Upper lobe of left lung (tissue), 6 donors: ENCODE results near the gene FAM153A. TPM values are rescaled to one million over a fixed set of nuclear protein-coding genes. Genes with fewer than 3 reads are reported as not detected.
"Not testable (repeated sequence)": the region's sequence is repeated elsewhere in the genome, so short reads cannot be mapped to it uniquely, and the experiment has no call there.

Source experiments
- ATAC-seq, 2 donors: fragments of 200-7000 bp; cut with Tn5 transposase; one replicate each; pipeline ENCODE4 v1.9.1; 2022; ENCODE audit warnings: mild to moderate bottlenecking in 2 of 2, moderate library complexity in 2 of 2; ENCODE audit not compliant: low FRiP score in 2 of 2
- DNase-seq, 2 donors: peaks; one replicate each; pipeline ENCODE4 v3.0.0-alpha.2; 2019 to 2020
- H3K27ac ChIP-seq, 4 donors: fragments of 200-600 bp; sonication (generic); one replicate each; pipeline ENCODE4 v1.5.1; 2016 to 2019
- H3K27me3 ChIP-seq, 4 donors: fragments of 200-600 bp; sonication (generic); one replicate each; pipeline ENCODE4 v1.5.1; 2017 to 2019
- H3K36me3 ChIP-seq, 4 donors: fragments of 200-600 bp; sonication (generic); one replicate each; pipeline ENCODE4 v1.5.1; 2016 to 2019
- H3K4me1 ChIP-seq, 4 donors: fragments of 200-600 bp; sonication (generic); one replicate each; pipeline ENCODE4 v1.5.1; 2018 to 2019
- H3K4me3 ChIP-seq, 4 donors: fragments of 200-600 bp; sonication (generic); one replicate each; pipeline ENCODE4 v1.5.1; 2017 to 2019; ENCODE audit warnings: mild to moderate bottlenecking in 2 of 4, moderate library complexity in 1 of 4
- H3K9me3 ChIP-seq, 4 donors: fragments of 200-600 bp; sonication (generic); one replicate each; pipeline ENCODE4 v1.5.1; 2018 to 2019
- WGBS, 2 donors: methylation state at CpG; one replicate each; pipeline ENCODE4 v1.1.5; 2017 to 2018; 5-methylcytosine and 5-hydroxymethylcytosine counted together
- total RNA-seq, 6 donors: library from RNA; depleted of rRNA in 4 of 6; stranded (reverse); fragments of >200 nt in 4 of 6; gene quantifications; one replicate each; pipeline versions ENCODE4 v1.1.0 to v1.2.1, GENCODE V29; 2016 to 2021
- donor health status: DM: no; HTN: no; CAD: no; lungs with moderate emphysema.
- donor health status: DM: no; HTN: yes; CAD: no; lungs with severe emphysema.

Gene FAM153A
- 10 to 100 TPM in 1 of 6 donors, 1 to 10 TPM in 5; 3.5 to 31.4 (median 5.1) TPM for total RNA-seq

- ATAC-seq (peak; percentile 64 to 81), DNase-seq (peak in 1 of 2 donors; percentile 55)
- H3K4me1 ChIP-seq, H3K36me3 ChIP-seq, H3K9me3 ChIP-seq, H3K4me3 ChIP-seq, H3K27me3 ChIP-seq, H3K27ac ChIP-seq: not testable (repeated sequence)
- WGBS, 2 donors = no CpG with 5 or more reads among the region's 67 CpGs
These were observed at the start of gene FAM153A for GRCh38 chr5:177782792-177783633. TSS of gene FAM153A (minus strand) at chr5:177782899.

- not testable (repeated sequence) for ATAC-seq, H3K9me3 ChIP-seq, H3K36me3 ChIP-seq, DNase-seq, H3K4me1 ChIP-seq, H3K27me3 ChIP-seq, H3K27ac ChIP-seq, H3K4me3 ChIP-seq
- WGBS, 2 donors = 78% methylated on average over 4 of the region's 4 CpGs; no CpG with 5 or more reads in 1 of the 2 donors
These were observed 49.6 kb upstream of the FAM153A start for GRCh38 chr5:177832287-177832686.

GRCh38 chr5:177826073-177826472 lies 43.4 kb upstream of the FAM153A start:
- H3K27me3 ChIP-seq, ATAC-seq, H3K4me1 ChIP-seq, H3K9me3 ChIP-seq, H3K4me3 ChIP-seq, H3K27ac ChIP-seq, DNase-seq, H3K36me3 ChIP-seq: not testable (repeated sequence)
- no CpG with 5 or more reads among the region's 4 CpGs for WGBS, 2 donors

GRCh38 chr5:177824776-177825175 lies 42.1 kb upstream of the FAM153A start:
- not testable (repeated sequence) for H3K27ac ChIP-seq, ATAC-seq, H3K9me3 ChIP-seq, H3K4me1 ChIP-seq, H3K36me3 ChIP-seq, H3K27me3 ChIP-seq, H3K4me3 ChIP-seq, DNase-seq
- no CpG with 5 or more reads among the region's 2 CpGs for WGBS, 2 donors

GRCh38 chr5:177822489-177822888 lies 39.8 kb upstream of the FAM153A start:
- no CpG with 5 or more reads among the region's 3 CpGs for WGBS, 2 donors
- DNase-seq = not testable (repeated sequence)

GRCh38 chr5:177819664-177820063 lies 37.0 kb upstream of the FAM153A start:
- H3K36me3 ChIP-seq, H3K27ac ChIP-seq, H3K4me3 ChIP-seq, ATAC-seq, H3K27me3 ChIP-seq, H3K4me1 ChIP-seq, H3K9me3 ChIP-seq, DNase-seq: not testable (repeated sequence)
- no CpG with 5 or more reads among the region's 1 CpG for WGBS, 2 donors

More at GRCh38 chr5:177822489-177822888, 39.8 kb upstream of the FAM153A start:
- H3K27me3 ChIP-seq, H3K4me1 ChIP-seq, H3K9me3 ChIP-seq, H3K27ac ChIP-seq, ATAC-seq, H3K36me3 ChIP-seq, H3K4me3 ChIP-seq: not testable (repeated sequence)

GRCh38 chr5:177812814-177813425 lies 30.2 kb upstream of the FAM153A start:
- not testable (repeated sequence) for H3K4me3 ChIP-seq, DNase-seq, H3K27ac ChIP-seq, H3K36me3 ChIP-seq, ATAC-seq, H3K27me3 ChIP-seq, H3K9me3 ChIP-seq, H3K4me1 ChIP-seq
- WGBS, 2 donors = no CpG with 5 or more reads among the region's 2 CpGs

GRCh38 chr5:177812160-177812743 lies 29.6 kb upstream of the FAM153A start:
- H3K4me1 ChIP-seq, H3K27ac ChIP-seq, H3K27me3 ChIP-seq, H3K4me3 ChIP-seq, H3K9me3 ChIP-seq, DNase-seq, H3K36me3 ChIP-seq: not testable (repeated sequence)
- ATAC-seq = peak in 1 of 2 donors; percentile 55
- no CpG with 5 or more reads among the region's 6 CpGs for WGBS, 2 donors

- not testable (repeated sequence) for H3K4me3 ChIP-seq, H3K36me3 ChIP-seq, H3K27me3 ChIP-seq, H3K4me1 ChIP-seq, H3K27ac ChIP-seq, H3K9me3 ChIP-seq
- DNase-seq (peak in 1 of 2 donors; percentile 21), ATAC-seq (peak; percentile 42 to 67)
- WGBS, 2 donors = no CpG with 5 or more reads among the region's 11 CpGs
These were observed 26.7 kb upstream of the FAM153A start for GRCh38 chr5:177809209-177809913.

GRCh38 chr5:177808420-177808819 lies 25.7 kb upstream of the FAM153A start:
- DNase-seq = peak in 1 of 2 donors; percentile 54
- H3K9me3 ChIP-seq, ATAC-seq, H3K27ac ChIP-seq, H3K36me3 ChIP-seq, H3K27me3 ChIP-seq, H3K4me1 ChIP-seq, H3K4me3 ChIP-seq: not testable (repeated sequence)
- WGBS, 2 donors = 92 to 100% methylated on average over 4 of the region's 12 CpGs

GRCh38 chr5:177807265-177807664 lies 24.6 kb upstream of the FAM153A start:
- H3K4me3 ChIP-seq, ATAC-seq, H3K27ac ChIP-seq, H3K27me3 ChIP-seq, H3K36me3 ChIP-seq, H3K4me1 ChIP-seq, H3K9me3 ChIP-seq, DNase-seq: not testable (repeated sequence)
- WGBS, 2 donors = no CpG with 5 or more reads among the region's 18 CpGs

- not testable (repeated sequence) for H3K9me3 ChIP-seq, H3K36me3 ChIP-seq, H3K4me1 ChIP-seq, H3K27ac ChIP-seq, H3K27me3 ChIP-seq, DNase-seq, H3K4me3 ChIP-seq, ATAC-seq
- 71 to 75% methylated on average over 2 to 5 of the region's 5 CpGs for WGBS, 2 donors
These were observed 18.7 kb upstream of the FAM153A start for GRCh38 chr5:177801427-177801826.
